Psoas muscle (tissue), 8 donors: ENCODE data around the gene KLK13. TPM values are rescaled to one million over a fixed set of nuclear protein-coding genes. Genes with fewer than 3 reads are reported as not detected.

Experiments
- ATAC-seq, 4 donors: fragments of 200-7000 bp; cut with Tn5 transposase; one replicate each; pipeline ENCODE4 v1.9.1; 2020; ENCODE audit warnings: moderate library complexity in 3 of 4, mild to moderate bottlenecking in 2 of 4
- DNase-seq, 2 donors: peaks; one replicate each; pipeline ENCODE4 v3.0.0-alpha.2; 2020
- H3K27ac ChIP-seq: fragments of 200-600 bp; one replicate; pipeline ENCODE4 v1.8.0; 2022
- H3K27me3 ChIP-seq, 3 donors: fragments of 200-600 bp in 1 of 3; one replicate each; pipeline versions ENCODE4 v1.6.1 to v1.8.0; 2013 to 2022; ENCODE audit warnings: low read length in 2 of 3, mild to moderate bottlenecking in 2 of 3, moderate library complexity in 1 of 3; ENCODE audit not compliant: insufficient read depth in 3 of 3
- H3K36me3 ChIP-seq, 2 donors: fragments of 200-600 bp in 1 of 2; one replicate each; pipeline versions ENCODE4 v1.6.1 to v1.8.0; 2013 to 2022; ENCODE audit warnings: low read depth in 1 of 2, mild to moderate bottlenecking in 1 of 2, moderate library complexity in 1 of 2; ENCODE audit not compliant: insufficient read depth in 1 of 2
- H3K4me1 ChIP-seq: fragments of 200-600 bp; one replicate; pipeline ENCODE4 v1.8.0; 2022
- H3K4me3 ChIP-seq: fragments of 200-600 bp; one replicate; pipeline ENCODE4 v1.8.0; 2022; ENCODE audit warnings: mild to moderate bottlenecking
- H3K9me3 ChIP-seq: fragments of 200-600 bp; one replicate; pipeline ENCODE4 v1.8.0; 2022
- WGBS, 3 donors: extraction: QIAGEN DNeasy Blood & Tissue Kit; methylation state at CpG; one replicate each; pipeline versions ENCODE4 v1.1.6 to v1.1.7; 2013; 5-methylcytosine and 5-hydroxymethylcytosine counted together
- intact Hi-C, 2 donors: fragments of 100-400 bp; cut with DNase I; formaldehyde crosslinking; loops; one replicate each; pipeline versions ENCODE4 v1.11.0 to v1.14.2; 2022
- polyA plus RNA-seq, 3 donors: library from polyadenylated mRNA; stranded (reverse); fragments of 200-250 nt; gene quantifications; one replicate each; pipeline ENCODE4 v1.2.3, GENCODE V29; 2013
- total RNA-seq, 4 donors: library from RNA; stranded (reverse); fragmentation: NEBNext Ultra II Directional in 2 of 4; extraction: Animal tissue kit (Norgen Biotek cat#: 25700) in 2 of 4; gene quantifications; one replicate each; pipeline versions ENCODE4 v1.2.1 to v1.2.4, GENCODE V29; 2021 to 2023
- TF ChIP-seq, protein P1 (sequence below): fragments of 200-600 bp; IDR thresholded peaks from one replicate; pipeline ENCODE4 v1.8.0; 2022; ENCODE audit warnings: antibody characterized with exemption
- donor health status: healthy with polysubstance abuse.
- donor health status: DM: no; HTN: no; CAD: no; lungs with moderate emphysema.
- donor health status: Bipolar disorder and iron deficiency.
- donor health status: healthy.
- donor health status: DM: yes; HTN: yes; CAD: no.
- donor health status: DM: no; HTN: no; CAD: no.
- donor health status: DM: no; HTN: no; CAD: no.
- donor health status: DM: yes; HTN: yes; CAD: no.

KLK13 gene
- total and polyA plus RNA-seq, 7 donors: 0.18 TPM; not detected in 6

DNA sequence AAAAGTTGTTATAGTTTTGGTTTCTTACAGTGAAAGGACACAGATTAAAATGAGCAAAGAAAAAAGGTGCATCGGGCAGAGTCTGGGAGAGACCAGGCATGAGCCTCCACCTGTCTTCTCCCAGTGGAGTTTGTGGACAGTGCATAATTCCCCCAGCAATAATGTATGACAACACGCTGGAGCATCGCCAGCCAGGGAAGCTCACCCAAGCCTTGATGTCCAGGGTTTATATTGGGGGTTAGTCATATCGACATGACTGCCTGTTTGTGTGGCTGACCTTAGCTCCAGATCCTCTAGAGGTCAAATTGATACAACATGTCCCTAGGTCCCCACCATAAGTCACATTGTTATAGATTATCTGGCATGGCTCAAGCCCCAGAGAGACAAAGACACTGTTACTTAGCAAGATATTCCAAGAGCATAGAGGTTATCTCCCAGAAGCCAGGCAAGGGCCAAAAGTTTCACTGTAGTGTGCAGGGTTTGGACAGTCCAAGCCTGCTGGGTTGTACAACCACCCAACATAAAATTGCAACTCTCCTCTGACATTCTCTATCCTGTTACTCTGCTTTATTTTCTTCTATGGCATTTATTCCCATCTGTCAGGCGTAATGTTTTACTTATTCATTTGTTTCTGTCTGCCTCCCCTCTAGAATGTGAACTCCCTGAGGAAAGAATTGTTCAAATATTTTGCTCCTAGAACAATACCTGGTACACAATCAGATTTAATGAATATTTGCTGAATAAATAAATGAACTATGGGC, 5.6 kb upstream of the KLK13 start:
- WGBS, 3 donors: 80 to 85% (median 80%) methylated on average over 5 of the region's 5 CpGs
- H3K9me3 ChIP-seq: peaks cover 19% of the 10 kb centered on the region
- intact Hi-C loops: no loop called here

DNA sequence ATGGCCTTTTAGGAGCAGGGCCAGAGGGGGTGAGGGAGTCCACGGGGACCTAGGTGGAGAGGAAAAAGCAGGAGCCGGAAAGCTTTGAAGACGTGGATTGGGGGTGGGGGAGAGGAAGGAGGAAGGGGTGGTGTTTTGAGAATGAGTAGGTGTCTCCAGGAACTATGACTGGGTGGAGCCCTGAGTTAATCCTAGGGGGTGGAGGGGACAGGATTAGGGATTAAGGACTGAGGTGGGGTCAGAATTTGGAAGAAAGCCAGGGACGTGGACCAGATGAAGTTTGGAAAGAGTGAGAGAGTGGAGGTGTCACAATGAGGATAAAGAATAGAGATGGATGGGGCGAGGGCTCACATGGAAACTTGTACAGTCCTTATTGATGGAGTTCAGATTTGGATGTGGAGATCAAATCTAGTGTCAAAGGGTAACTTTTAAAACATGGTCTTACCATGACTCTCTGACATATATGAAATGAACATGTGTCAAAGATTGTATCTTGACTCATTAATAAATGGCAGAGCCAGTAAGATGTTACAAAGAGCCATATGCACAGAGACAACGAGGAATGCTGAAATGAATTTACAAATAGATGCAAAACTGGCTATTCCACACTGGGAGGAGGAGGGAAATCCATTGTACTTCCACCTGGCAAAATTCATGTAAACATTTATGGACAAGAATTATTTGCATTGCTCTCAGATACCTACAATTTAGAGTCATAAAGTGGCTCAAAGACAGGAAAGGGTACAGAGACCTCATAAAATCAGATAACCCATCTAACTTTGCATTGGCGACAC, 1.7 kb upstream of the KLK13 start:
- ATAC-seq: no peak
- Histone ChIP-seq H3K27me3 (peaks cover 0 to 35% (median 2%) of the 10 kb centered on the region in 3 donors), H3K4me1 (no peaks in the 10 kb centered on the region), H3K36me3 (no peaks in the 10 kb centered on the region), H3K27ac (no peak overlapping the region), H3K4me3 (no peak overlapping the region), H3K9me3 (no peaks in the 10 kb centered on the region)
- WGBS, 3 donors: 55 to 57% (median 56%) methylated on average over 7 of the region's 7 CpGs
- intact Hi-C loops: no loop called here
- DNase-seq: no peak
- TF ChIP-seq, protein P1, sequence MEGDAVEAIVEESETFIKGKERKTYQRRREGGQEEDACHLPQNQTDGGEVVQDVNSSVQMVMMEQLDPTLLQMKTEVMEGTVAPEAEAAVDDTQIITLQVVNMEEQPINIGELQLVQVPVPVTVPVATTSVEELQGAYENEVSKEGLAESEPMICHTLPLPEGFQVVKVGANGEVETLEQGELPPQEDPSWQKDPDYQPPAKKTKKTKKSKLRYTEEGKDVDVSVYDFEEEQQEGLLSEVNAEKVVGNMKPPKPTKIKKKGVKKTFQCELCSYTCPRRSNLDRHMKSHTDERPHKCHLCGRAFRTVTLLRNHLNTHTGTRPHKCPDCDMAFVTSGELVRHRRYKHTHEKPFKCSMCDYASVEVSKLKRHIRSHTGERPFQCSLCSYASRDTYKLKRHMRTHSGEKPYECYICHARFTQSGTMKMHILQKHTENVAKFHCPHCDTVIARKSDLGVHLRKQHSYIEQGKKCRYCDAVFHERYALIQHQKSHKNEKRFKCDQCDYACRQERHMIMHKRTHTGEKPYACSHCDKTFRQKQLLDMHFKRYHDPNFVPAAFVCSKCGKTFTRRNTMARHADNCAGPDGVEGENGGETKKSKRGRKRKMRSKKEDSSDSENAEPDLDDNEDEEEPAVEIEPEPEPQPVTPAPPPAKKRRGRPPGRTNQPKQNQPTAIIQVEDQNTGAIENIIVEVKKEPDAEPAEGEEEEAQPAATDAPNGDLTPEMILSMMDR: no peak

More for the DNA sequence above, 5.6 kb upstream of the KLK13 start:
- Histone ChIP-seq H3K4me1 (no peaks in the 10 kb centered on the region), H3K36me3 (no peaks in the 10 kb centered on the region), H3K27me3 (peaks cover 0 to 14% (median 0%) of the 10 kb centered on the region in 3 donors), H3K4me3 (no peak overlapping the region), H3K27ac (no peak overlapping the region)
- ATAC-seq (no peak), DNase-seq (no peak)
- TF ChIP-seq, protein P1: no peak

DNA sequence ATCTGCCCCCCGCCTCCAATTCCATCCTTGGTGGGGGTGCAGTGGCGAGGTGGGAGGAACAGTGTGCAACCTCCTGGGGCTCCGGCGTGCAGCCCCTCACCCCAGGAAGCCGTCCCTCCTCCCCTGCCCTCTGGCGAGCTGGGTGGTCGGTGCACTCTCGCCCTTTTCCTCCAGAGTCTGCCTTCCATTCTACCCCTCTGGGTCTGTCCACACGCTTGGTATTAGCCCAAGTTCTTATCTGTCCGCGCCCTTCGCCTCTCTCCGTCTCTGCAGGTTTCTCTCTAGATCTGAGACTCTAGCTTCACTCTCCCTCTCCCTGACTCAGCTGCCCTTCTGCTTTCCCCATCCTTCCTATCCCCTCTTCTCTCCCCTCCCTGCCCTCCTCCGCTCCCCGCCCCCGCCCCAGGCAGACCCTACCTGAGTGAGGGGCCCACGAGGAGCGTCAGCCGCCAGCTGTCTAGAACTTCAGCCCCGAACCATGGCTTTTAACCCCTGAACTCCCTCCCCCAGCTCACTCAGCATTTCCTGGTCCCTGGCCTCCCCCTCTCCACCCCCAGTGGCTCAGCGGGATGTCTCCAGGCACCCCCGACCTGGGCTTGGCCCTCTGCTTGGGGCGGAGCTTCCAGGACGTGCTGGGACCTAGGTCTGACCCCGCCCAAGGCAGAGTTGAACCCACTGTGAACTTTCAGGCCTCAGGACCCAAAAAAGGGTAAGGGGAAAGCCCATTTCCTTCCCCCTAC, 499 bp upstream of the KLK13 start:
- ATAC-seq (no peak), DNase-seq (no peak)
- Histone ChIP-seq H3K9me3 (no peaks in the 10 kb centered on the region), H3K27me3 (peaks cover 0 to 40% (median 2%) of the 10 kb centered on the region in 3 donors), H3K36me3 (no peaks in the 10 kb centered on the region), H3K4me3 (no peak overlapping the region), H3K4me1 (no peaks in the 10 kb centered on the region), H3K27ac (no peak overlapping the region)
- TF ChIP-seq, protein P1: no peak
- 11% methylated on average over 21 to 25 of the region's 25 CpGs for WGBS, 3 donors
- intact Hi-C loops: no loop called here

DNA sequence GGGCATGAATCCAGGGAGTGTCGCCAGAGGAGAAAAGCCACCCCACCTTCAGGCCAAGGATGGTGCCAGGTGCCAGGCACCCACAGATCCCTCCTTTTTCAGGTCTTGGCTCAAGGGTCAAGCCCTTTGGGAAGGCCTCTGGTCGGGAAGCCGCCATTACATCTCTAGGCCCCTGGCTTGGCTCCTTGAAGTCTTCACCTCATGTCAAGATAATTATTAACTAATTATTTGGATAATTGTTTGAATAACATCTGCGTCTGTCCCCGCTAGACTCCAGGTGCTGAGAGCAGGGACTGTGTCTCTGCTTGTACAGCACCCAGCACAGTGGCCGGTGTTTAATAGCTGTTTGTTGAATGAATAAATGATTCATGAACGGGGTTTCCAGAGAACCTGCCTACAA, 1.2 kb downstream of the KLK13 start:
- peaks cover 0 to 40% (median 2%) of the 10 kb centered on the region in 3 donors for H3K27me3 ChIP-seq
- H3K4me3 ChIP-seq: no peak overlapping the region
- 85 to 91% (median 85%) methylated on average over 7 of the region's 7 CpGs for WGBS, 3 donors

More for the DNA sequence above, 1.2 kb downstream of the KLK13 start:
- H3K27ac ChIP-seq: no peak overlapping the region
- intact Hi-C loops: no loop called here
- H3K4me1 ChIP-seq: no peaks in the 10 kb centered on the region
- TF ChIP-seq, protein P1: no peak
- H3K36me3 ChIP-seq: no peaks in the 10 kb centered on the region
- DNase-seq (no peak), ATAC-seq (no peak)
- no peaks in the 10 kb centered on the region for H3K9me3 ChIP-seq
